GM21786 (cell line): ENCODE measurements around the gene SIRT7.

Source experiments
- ATAC-seq: cut with Tn5 transposase; IDR thresholded peaks from one replicate; pipeline ENCODE4 v1.9.1; 2021; ENCODE audit not compliant: unreplicated experiment

SIRT7 gene

DNA sequence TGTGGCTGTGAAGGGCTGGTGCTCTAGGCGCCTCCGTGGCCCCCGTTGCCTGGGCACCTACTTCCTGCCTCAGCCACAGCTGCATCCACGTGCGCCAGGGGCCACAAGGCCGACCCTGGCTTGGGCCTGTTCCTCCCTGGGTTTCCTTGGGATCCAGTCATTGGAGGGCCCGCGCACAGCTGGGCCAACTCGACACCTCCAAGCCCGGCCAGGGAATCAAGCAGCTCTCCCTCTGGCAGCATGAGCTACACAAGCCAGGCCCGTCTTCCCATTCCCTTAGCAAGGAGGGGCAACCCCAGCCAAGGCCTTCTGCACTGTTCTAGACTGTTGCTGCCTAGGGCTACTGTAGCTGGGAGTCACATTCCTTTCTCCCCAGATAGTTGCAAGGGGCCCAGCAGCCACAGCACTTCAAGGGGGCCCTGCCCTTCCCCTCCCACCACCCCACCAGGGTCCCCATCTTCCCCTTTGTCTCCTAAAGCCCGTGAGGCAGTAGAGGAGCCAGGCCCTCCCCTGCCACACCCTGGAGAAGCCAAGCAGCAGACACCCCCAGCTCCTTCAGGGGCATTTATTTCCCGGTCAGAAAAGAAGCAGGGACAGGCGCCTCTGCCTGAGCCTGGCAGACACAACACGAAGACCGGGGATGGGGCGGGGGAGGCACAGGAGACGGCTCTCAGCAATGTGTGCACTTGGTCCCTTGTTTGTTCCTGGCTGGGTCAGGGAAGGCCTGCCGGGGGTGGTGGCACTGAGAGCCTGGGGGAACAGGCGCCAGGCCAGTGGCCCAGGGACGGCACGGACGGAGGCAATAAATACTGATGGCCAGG lies 50.6 kb downstream of the SIRT7 start:
- ATAC-seq, result no peak

DNA sequence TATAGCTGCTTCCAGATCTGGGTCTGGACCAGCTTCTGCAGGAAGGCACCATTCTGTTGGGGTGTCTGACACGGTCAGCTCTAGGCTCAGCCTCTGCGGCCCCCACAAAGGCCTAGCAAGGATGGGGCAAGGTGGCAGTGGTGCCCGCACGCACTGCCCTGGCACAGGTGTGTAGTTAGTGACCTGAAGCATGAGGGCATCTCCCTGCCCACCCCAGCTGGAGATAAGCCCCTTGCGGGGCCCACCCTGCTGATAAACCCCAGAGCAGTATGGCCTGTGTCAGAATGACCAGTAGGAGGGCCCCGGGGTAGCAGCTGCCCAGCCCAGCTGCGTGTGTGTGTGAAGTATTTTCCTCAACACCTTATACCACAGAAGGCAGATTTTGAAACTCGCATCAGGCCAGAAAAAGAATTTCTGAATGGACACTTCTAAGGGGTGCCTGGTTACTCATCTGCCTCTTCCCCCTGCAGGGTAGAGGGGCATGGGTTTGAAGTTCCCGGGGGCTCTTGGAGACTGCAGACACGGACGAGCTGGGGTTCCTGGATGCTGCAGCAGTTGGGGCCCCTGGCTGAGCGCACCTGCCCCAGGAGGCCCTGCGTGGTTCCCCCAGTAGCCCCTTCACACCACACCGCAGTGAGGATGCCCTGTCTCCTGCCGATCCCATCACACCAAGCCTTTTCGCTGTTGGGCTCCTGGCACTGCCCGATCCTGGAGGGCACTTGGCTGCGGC lies 51.4 kb downstream of the SIRT7 start:
- ATAC-seq, result no peak

DNA sequence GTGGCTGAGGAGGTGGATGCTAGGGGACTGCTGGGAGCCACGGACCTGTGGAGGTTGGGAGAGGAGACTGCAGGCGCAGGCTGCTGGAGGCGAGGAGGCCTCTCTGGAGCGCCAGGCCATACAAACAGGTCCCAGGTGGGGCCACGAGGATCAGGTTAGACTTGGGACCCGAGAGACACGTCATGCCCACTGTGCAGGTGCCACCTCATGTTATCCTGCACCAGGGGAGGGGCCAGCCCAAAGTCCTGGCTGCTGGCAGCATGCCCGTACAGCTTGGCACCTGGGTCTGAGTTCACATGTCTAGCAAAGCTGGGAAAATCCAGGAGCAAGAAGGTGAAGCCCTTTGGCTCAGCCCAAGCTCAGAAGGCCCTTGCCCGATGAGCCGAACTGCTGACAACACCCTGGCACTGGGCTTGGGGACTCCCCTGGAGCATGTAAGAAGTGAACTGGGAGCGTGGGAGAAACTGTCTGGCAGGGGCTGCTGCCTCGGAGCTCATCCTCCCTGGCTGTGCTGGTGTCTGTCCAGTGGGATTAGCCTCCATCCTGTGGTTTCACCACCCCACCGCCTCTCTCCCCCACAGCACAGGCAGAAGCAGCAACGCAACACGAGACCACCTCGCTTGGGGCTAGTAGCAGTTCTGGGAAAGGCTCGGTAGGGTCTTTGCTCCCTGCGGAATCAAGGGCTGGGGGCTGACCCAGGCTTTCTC lies 52.1 kb downstream of the SIRT7 start:
- no peak for ATAC-seq

DNA sequence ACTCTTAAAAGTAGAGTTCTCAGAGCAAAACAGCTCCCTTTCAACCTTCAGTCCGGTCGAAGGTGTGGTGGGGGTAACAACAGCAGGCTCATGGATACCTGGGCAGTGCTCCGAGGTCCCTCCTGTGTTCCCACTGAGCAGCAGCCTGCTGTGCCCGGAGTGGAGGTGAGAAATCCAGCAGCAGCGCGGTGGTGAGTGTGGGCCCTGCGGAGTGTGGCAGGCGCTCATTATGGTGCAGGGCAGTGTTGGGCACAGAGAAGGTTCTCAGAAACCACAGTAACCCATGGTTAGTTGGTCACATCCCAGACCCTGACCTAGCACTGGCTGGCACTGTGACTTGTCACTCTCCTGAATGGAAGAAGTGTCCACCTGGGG lies 52.6 kb downstream of the SIRT7 start:
- ATAC-seq, result no peak

DNA sequence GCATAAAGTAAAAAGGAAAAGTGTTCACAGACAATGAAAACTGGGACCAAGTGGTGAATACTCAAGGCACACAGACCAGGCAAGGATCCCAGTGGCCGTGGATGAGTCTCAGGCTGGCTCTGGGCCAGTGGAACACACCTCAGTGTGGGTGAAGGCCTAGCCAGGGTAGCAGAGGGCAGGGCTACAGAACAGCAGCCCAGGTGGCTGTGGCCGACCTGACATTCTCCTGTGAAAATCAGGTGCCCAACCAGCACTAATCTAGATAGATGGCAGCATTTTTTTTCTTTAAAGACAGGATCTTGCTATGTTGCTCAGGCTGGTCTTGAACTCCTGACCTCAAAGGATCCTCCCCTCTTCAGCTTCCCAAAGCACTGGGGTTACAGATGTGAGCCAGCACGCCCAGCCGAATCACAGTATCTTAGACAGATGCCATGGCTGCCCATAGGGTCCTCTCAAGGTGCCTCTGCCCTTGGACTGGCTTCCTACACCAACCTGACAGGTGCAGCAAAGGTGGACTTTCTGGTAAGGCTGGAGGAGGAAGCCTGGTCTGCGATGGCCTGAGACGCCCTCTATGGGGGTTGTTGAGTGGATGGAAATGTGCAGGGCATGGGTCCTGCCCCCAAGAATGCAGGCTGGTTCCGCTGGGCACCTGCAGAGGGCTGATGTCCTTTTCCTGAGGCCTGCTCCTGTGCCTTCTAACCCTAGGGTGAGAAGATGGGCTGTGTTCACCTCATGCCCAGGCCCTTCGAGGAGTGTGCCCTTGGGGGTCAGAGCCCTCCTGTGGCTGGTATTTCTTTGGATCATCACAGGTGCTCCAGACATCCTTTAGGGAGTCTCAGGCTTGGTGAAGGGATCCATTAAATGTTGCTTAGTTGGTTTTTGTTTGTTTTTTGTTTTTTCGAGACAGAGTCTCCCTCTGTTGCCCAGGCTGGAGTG lies 53.9 kb downstream of the SIRT7 start:
- no peak for ATAC-seq

DNA sequence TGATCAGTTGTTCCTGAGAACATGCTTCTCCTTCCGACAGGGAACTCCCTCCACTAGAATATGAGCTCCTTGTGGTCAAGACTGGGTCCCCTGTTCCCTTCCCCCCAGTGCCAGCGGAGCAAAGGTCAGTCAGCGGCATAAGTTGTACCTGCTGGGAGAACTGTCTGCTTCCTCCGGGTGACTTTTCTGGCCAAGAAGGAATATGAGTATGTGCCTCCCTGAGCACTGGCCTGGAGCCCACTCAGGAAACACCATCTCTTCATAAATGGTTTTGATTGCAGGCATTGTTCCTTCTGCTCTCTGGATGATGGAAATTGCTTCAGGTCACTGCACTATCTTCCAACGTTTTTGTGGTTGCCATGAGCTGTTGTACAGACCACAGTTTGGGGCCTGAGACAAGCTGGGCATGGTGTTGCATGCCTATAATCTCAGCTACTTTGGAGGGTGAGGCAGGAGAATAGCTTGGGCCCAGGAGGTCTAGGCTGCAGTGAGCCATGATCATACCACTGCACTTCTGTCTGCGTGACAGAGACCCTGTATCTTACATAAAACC lies 54.8 kb downstream of the SIRT7 start:
- no peak for ATAC-seq
